OCI-LY1 (cell line): ENCODE measurements around the gene PRRT2.

ENCODE experiments used
- EZH2 ChIP-seq: fragments of 200-600 bp; sonication (generic), shearing (Covaris generic); IDR thresholded peaks from 2 replicates; pipeline ENCODE4 v1.8.0; 2017; ENCODE audit warnings: borderline replicate concordance, mixed run types, mild to moderate bottlenecking, antibody characterized with exemption, low read length, moderate library complexity, mixed read lengths
- TF ChIP-seq, protein P1 (sequence below): fragments of 200-600 bp; sonication (generic), shearing (Covaris generic); IDR thresholded peaks from 2 replicates; pipeline ENCODE4 v1.5.1; 2017; ENCODE audit warnings: mild to moderate bottlenecking, antibody characterized with exemption, low read length, moderate library complexity, mixed read lengths

- TF ChIP-seq, protein P1, sequence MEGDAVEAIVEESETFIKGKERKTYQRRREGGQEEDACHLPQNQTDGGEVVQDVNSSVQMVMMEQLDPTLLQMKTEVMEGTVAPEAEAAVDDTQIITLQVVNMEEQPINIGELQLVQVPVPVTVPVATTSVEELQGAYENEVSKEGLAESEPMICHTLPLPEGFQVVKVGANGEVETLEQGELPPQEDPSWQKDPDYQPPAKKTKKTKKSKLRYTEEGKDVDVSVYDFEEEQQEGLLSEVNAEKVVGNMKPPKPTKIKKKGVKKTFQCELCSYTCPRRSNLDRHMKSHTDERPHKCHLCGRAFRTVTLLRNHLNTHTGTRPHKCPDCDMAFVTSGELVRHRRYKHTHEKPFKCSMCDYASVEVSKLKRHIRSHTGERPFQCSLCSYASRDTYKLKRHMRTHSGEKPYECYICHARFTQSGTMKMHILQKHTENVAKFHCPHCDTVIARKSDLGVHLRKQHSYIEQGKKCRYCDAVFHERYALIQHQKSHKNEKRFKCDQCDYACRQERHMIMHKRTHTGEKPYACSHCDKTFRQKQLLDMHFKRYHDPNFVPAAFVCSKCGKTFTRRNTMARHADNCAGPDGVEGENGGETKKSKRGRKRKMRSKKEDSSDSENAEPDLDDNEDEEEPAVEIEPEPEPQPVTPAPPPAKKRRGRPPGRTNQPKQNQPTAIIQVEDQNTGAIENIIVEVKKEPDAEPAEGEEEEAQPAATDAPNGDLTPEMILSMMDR: peak; percentile 73
- TF ChIP-seq EZH2: no peak
Measured at GRCh38 chr16:29862884-29863668, 51.1 kb downstream of the PRRT2 start, which contains the start of gene CDIPT.
